TTC549 (cell line): Measurements from ENCODE around the gene IFNA2.
"Not testable (repeated sequence)": the region's sequence is repeated elsewhere in the genome, so short reads cannot be mapped to it uniquely, and the experiment has no call there.

Source experiments
- FAIRE-seq: peaks from 2 replicates; lab custom pipeline; 2012; peaks lifted over from hg19 to GRCh38; lab: Jason Lieb, UNC

Gene IFNA2

GRCh38 chr9:21381448-21382339 is 3.5 kb downstream of the IFNA2 start:
- FAIRE-seq = no peak

- FAIRE-seq = not testable (repeated sequence)
Measured at GRCh38 chr9:21371467-21371866, 13.7 kb downstream of the IFNA2 start.

DNA sequence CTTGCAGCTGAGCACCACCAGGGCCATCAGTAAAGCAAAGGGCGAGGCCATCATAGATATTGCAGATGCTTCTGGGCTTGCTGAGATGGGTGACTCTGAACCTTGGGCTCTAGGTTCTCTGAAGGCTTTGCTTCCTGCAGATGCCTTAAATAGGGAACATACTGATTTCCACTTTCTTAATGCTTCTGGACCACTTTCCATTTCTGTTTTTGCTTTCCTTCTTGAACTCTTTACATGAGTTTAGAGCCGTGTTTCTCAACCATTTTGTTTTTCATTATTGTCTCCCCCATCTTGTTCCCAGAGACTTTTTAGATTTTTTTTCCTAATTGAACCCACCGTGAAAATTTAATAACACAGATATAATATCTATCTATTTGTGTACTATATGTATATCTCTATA is 17.2 kb downstream of the IFNA2 start, which contains the start of gene IFNA13:
Gene IFNA13, minus strand, starts transcription at position 101 of the 400 bp plus-strand sequence. Its CDS starts 47 bp downstream, at position 54.
- FAIRE-seq = no peak

- FAIRE-seq = not testable (repeated sequence)
Measured at GRCh38 chr9:21367169-21367568, 18.0 kb downstream of the IFNA2 start.

DNA sequence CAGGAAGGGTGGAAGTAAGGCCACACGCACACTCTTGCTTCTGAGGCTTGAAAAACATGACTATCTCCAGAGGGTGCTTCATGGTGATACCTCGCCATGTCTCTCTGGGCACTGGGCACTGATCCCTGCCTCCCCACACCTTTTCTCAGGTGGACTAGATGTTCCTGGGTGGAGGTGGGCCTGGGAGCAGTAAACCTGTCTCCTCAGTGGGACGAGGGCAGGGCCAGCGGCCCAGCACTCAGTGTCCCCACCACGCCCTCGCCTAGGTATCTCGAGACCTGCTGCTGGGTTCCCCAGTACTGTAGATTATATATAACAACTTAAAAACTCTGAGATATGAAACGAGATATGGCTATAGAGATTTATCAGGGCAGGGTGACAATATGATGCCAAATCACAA is 22.9 kb downstream of the IFNA2 start:
- FAIRE-seq = no peak

DNA sequence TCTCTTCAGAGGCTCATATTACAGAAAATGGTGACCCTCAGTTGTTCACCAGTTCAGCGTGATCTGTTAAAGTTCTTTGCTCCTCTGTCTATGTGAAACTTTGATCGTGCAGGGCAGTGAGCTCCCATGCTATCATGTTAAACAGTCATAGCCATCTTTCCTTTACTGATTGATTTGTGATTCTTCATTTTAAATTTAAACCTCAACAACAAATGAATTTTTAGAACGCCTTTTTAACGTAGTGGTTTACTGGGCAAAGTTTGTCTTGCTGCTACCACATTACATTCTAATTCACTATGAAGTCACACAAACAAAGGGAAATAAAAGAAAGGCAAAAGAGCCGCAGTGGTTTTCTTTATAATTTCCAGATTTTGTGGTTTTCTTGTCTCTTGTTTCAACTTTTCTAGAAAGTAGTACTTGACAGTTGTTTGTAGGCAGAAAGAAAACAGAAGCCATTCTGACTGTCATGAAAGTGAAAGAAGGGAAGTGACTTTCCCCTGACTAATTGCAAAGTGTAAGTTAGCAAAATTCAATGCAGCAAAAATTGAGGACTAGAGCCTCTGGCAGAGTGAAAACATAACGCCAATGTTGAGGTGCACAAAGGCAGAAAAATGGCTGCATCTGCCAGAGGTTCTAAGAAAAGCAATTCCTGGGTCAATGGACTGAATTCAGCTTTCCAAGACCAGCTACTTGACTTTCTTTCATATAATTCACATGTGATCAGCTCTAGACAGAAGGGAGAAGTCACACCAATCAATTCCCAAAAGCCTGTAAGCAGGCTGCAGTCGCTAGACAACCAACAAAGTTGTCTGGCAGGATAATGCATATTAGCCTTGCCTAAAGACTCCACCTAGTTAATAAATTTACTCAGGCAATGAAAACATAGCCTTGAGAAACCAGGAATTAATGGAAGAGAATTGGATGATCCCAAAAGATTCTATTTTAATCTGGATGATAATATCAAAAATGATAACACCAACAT is 27.4 kb downstream of the IFNA2 start:
- FAIRE-seq = no peak

- FAIRE-seq = no peak
Measured at GRCh38 chr9:21350787-21351186, 34.4 kb downstream of the IFNA2 start, which contains the start of gene IFNA6. TSS of gene IFNA6 (minus strand) at chr9:21350887. CDS start at chr9:21350887, 0 bp downstream.

- FAIRE-seq = no peak
Measured at GRCh38 chr9:21348430-21348970, 36.7 kb downstream of the IFNA2 start.

DNA sequence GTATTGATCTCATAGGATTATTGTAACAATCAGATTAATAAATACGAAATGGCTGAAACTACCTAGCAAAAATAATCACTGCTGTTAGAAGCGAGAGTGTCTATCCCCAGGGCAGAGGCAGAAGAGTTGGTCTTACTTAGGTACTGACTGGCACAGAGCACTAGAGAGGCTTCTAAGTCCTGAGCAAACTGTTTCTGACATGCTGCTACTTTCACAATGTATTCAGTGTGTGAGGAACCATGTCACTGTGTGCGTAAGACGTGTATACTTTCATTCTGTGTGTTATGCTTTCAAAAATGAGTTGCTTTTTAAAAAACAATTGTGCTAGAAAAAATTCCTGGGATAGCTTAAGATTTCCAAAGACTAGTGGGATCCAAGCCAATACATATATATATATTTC is 44.5 kb downstream of the IFNA2 start:
- no peak for FAIRE-seq

DNA sequence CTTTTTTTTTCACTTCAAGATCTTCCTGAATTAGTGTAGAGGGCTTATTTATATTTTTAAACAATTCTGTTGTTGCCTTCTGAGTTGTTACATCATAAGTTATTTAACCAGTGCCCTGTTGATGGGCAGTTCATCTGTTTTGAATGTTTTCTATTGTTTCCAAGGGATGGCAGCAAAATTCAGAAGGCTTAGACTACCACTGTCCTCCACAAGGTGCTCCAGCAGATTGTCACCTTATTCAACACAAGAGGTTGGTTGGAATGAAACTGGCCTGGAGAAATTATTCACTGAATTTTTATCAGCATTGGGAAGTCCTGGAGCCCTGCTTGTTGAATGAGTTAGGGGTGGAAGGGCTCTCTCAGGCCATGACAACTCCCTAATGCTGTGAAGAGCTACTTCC is 48.7 kb downstream of the IFNA2 start:
- no peak for FAIRE-seq

DNA sequence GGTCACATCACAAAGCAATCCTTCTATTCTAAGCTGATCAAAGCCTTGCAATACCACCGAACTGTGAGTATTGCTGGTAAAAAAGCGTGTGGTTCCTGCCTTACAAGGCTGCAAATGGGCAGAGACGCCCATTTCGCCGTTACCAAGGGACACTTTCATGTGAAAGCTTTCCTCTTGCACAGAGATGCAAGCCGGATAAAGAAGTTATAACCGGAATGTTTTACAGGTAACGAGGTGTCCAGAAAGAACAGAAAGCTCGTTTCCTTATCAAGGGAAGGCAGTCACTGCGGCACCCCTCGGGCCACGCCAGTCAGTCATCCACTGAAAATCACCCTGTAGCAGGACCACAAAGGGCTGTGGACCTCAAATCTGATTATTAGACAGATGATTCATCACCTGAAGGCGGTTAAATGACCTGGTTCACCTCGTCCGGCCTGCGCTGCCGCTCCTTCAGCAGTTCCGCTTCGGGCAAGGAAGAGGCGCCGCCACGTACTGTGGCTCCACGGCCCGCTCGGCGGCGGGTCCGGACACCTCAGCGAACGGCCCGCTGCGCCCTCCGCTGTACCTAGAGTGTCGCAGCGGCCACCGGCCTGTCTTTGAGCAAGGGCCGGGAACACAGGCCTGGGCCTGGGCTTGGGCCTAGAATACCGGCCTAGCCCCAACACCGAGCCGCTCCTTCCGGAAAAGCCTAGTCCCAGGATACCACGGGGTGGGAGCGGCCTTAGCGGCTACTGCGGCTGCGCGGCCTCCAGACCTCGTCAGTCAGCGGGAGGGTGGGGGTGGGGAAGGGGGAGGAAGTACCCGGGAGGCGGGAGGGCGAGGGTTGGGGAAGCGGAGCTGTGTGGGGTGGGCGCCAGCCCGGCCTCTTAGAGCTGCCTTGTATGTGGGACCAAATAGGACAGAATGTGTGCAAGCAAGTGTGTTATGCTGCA is 50.2 kb downstream of the IFNA2 start, which contains the start of gene KLHL9:
Gene KLHL9, minus strand, starts transcription at position 704 of the 932 bp plus-strand sequence. Its CDS starts 545 bp downstream, at position 159.
- FAIRE-seq = no peak
